HG02943 (cell line): ENCODE data around the gene TTLL3.
"Not testable (repeated sequence)": the region's sequence is repeated elsewhere in the genome, so short reads cannot be mapped to it uniquely, and the experiment has no call there.

Experiments used
- ATAC-seq: cut with Tn5 transposase; IDR thresholded peaks from one replicate; pipeline ENCODE4 v1.9.1; 2021; ENCODE audit warnings: mild to moderate bottlenecking, low read depth, moderate library complexity; ENCODE audit not compliant: unreplicated experiment

TTLL3 gene

GRCh38 chr3:9863058-9863772, 53.2 kb downstream of the TTLL3 start:
- ATAC-seq, result no peak

- ATAC-seq, result no peak
Observed at GRCh38 chr3:9864200-9864927, 54.3 kb downstream of the TTLL3 start.

GRCh38 chr3:9865125-9865637, 55.1 kb downstream of the TTLL3 start:
- not testable (repeated sequence) for ATAC-seq

DNA sequence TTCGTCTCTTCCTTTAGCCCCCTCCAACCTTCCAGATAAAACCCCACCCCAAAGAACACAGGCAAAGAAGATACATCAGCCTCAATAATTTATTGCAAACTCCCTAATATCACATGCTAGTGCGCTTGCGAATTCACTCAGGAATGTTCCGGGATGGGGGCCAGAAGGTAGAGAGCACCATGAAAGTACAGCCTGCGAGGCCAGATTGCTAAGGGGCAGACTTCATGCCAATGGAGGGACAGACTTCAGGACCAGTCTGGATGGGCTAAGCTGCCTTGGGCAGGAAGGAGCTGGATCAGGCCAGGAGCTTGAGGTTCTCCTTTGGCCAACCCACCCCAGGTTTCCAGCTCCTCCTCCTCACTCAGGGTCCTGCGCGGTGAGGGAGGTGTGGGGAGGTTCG, 56.6 kb downstream of the TTLL3 start:
- no peak for ATAC-seq

DNA sequence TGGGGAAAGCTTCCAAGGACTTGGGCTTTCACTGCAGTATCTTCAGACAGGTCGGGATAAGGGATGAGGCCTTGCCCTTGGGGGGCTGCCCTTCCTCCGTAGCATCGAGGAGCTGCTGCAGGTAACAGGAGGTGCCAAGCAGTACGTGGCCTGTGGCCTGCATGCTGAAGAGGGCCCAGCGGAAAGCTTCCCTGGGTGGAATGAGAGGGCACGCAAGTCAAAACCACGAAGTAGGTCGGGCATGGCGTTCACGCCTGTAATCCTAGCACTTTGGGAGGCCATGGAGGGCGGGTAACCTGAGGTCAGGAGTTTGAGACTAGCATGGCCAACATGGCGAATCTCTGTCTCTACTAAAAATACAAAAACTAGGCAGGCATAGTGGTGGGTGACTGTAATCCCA, 57.0 kb downstream of the TTLL3 start:
- ATAC-seq, result no peak

DNA sequence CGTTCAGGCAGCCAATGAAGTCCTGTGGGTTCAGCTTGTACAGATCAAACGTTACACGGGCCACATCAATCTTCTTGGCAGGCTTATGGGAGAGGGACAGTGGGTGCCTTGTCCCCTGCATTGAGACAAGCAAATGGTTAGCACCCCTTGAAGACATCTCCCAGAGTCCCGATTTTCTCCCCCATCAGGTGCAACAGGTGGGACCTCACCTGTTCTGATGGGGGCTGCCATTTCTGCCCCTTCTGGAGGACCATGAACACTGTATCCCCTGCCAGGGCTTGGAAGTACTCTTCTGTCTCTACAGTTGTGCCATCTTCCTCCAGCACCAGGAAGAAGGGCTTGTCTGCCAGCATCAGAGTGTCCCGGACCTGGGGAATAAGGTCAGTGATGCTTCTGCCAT, 59.9 kb downstream of the TTLL3 start:
- ATAC-seq, result no peak

DNA sequence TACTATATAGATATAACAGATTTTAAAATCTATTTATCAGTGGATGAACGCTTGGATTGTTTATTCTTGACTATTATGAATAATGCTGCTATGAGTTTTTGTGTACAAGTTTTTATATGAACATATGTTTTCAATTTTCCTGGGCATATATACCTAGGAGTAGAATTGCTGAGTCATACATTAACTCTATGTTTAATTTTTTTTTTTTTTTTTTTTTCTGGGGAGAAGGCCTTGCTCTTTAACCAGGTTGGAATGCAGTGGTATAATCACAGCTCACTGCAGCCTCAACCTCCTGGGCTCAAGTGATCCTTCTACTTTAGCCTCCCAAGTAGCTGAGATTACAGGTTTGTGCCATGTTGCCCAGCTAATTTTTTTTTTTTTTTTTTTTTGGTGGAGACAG, 60.9 kb downstream of the TTLL3 start:
- no peak for ATAC-seq

GRCh38 chr3:9872067-9872466, 62.0 kb downstream of the TTLL3 start:
- ATAC-seq, result not testable (repeated sequence)

GRCh38 chr3:9875448-9875847, 65.4 kb downstream of the TTLL3 start:
- no peak for ATAC-seq

GRCh38 chr3:9876255-9876654, 66.2 kb downstream of the TTLL3 start:
- ATAC-seq, result not testable (repeated sequence)

- ATAC-seq, result no peak
Observed at GRCh38 chr3:9876991-9877390, 66.9 kb downstream of the TTLL3 start.

DNA sequence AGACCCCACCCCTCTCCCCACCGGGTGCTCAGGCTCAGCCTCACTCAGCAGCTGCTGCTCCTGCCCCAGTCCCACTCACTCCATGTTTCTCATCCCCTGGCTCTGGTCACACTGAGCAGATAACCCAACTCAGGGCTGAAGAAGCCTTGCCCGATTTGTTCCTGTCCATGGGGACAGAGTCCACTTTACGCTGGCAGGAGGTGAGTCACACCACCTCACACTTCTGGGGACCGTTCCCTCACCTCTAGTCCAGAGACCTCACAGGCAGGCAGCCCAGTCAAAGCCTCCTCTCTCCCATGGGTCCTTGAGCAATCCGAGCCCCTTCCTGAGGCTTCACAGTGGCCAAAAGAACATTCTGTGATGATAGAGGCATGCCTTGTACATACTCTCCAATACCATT, 68.6 kb downstream of the TTLL3 start:
- ATAC-seq, result no peak

DNA sequence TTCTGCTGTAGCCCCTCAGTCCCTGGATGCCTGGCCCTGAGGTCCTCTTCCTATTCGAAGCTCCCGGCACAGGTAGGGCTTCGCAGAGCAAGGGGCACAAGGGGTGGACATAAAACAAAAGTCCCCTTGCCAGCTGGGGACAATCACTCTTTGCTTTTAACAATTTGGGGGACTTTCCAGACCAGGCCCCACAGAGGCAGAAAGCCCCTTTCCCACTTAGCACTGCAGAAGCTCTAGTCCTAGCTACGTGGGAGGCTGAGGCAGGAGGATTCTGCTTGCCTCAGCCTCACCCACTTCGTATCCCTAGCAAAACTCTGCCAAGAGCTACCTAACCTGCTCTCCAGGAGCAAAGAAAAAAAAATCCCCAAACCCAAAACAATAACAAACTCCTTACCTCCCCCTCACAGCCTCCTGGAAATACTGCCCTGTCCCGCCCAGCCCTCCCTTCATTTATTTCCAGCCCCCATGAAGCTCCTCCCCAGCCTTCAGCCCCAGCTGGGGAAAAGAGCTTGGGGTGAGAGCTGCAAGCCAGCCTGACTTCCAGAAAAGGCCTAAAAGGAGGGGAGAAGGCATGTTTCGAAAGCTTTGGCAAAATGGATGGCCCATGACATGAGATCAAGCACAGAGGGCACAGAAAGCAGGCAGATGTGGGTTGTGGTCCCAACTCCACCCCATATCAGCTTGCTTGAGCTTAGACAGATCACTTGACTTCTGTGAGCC, 69.9 kb downstream of the TTLL3 start, which contains the start of gene CIDEC:
Gene CIDEC (minus strand): TSS at position 424 of the 720 bp plus-strand sequence. CDS start 1,767 bp downstream, outside the sequence.
- no peak for ATAC-seq

- no peak for ATAC-seq
Observed at GRCh38 chr3:9881441-9881840, 71.4 kb downstream of the TTLL3 start.

DNA sequence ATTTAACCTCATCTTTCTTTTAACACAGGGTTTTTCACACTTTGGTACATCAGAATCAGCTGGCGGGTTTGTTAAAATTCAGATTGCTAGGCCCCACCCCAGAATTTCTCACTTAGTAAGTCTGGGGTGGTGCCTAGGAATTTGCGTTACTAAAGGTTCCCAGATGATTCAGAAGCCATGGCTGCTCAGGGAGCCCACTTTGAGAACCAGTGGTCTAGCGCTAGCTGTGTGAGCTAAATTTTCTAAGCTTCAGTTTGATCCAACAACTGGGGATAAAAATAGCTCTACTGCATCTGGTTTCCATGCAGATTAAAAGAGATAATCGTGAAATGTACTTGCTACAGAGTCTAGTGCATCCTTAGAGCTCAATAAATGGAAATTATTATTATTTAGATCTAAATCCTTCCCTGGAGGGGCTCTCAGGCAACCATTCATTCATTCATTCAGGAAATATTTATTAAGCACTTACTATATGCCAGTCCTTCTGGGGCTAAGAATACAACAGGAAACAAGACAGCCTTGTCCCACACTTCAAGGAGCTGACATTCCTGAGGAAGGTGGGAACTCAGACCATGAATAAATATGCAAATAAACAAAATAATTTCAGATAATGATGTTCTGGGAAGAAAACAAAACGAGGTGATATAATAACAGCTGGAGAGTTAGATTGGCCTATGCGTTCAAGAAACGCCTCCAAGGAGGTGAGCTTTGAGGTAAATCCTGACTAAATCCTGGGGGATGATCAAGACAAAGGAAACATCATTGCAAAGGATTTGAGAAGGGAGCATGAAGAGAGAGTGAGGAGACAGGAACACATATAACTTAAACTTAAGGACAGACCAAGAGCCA, 73.9 kb downstream of the TTLL3 start:
- no peak for ATAC-seq

DNA sequence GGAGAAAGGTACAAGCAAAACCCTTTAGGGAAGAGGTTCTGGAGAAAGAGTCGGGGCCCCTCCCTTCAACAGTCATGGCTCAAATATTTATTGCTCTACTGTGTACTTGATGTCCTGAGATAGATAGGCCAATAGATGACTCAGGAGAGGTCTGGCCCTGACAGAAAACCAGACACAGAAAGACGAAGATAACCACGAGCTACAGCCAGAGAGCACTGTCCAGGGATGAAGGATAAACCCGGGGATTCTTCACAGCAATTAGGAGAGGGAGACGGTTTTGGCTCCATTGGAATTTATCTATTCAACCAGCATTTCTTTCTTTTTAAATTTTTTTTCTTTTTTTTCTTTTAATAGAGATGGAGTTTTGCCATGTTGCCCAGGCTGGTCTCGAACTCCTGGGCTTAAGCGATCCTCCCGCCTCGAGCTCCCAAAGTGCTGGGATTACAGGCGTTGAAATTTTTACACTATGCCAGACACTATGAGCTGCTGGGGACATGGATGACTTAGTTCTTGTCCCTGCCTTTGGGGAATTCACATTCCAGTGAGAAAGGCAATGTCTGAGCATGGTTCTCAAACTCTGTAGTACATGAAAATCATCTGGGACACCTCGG, 74.6 kb downstream of the TTLL3 start:
- ATAC-seq, result no peak
